AG09319 (cell line): Measurements from ENCODE around the gene RNF144B.

ENCODE experiments used
- DNase-seq: peaks from one replicate; pipeline ENCODE4 v3.0.0-alpha.2; 2010; ENCODE audit warnings: low read depth; ENCODE audit errors: extremely low read depth
- CTCF ChIP-seq: IDR thresholded peaks from 2 replicates; pipeline ENCODE4 v1.5.1; 2011; ENCODE audit warnings: low read depth, mild to moderate bottlenecking, inconsistent platforms, low read length, moderate library complexity

The RNF144B gene

GRCh38 chr6:18441251-18441979 is 54.3 kb downstream of the RNF144B start:
- DNase-seq = no peak
- TF ChIP-seq CTCF = no peak

- TF ChIP-seq CTCF = no peak
Observed at GRCh38 chr6:18444111-18444510, 57.0 kb downstream of the RNF144B start.

DNA sequence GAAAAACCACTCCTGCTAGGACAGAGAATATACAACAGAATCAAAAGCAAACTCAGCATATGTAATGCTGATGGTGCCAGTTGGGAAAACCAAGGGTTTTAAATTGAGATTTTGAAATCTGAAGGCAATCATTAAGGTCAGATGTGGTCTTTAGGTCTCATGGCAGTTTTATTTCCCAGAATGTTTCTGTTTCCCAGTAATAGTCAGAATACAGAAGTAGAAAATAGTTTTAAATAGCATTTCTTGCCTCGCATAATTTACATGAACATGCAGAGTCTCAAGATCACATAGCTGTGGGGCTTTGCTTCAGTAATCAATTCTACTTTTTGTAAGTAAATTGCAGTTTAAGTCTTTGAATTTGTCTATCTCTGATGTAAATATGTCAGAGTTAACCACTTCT is 58.1 kb downstream of the RNF144B start:
- no peak for TF ChIP-seq CTCF
- no peak for DNase-seq

More at GRCh38 chr6:18444111-18444510, 57.0 kb downstream of the RNF144B start:
- peak; percentile 3 for DNase-seq

GRCh38 chr6:18446771-18447170 is 59.6 kb downstream of the RNF144B start:
- no peak for TF ChIP-seq CTCF

DNA sequence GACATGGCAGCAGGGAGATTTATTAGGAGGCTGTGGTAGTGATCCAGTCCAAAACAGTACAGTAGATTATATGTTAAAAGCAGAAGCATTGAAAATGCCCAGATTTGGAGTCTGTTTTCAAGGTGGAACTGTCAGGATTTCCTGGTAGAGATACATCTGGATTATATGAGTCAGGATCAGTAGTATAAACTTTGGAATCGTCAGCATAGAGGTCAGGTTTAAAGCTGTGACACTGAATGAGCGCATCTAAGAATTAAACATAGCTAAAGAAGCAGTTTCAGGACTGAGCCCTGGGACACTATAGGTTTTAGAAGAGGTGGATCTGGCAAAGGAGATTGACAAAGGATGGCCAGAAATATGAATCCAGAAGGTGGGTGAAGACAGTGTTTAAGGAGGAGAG is 60.4 kb downstream of the RNF144B start:
- TF ChIP-seq CTCF = no peak
- DNase-seq = no peak

More at GRCh38 chr6:18446771-18447170, 59.6 kb downstream of the RNF144B start:
- no peak for DNase-seq

GRCh38 chr6:18451756-18452155 is 64.6 kb downstream of the RNF144B start:
- TF ChIP-seq CTCF = no peak
- DNase-seq = peak; percentile 8

DNA sequence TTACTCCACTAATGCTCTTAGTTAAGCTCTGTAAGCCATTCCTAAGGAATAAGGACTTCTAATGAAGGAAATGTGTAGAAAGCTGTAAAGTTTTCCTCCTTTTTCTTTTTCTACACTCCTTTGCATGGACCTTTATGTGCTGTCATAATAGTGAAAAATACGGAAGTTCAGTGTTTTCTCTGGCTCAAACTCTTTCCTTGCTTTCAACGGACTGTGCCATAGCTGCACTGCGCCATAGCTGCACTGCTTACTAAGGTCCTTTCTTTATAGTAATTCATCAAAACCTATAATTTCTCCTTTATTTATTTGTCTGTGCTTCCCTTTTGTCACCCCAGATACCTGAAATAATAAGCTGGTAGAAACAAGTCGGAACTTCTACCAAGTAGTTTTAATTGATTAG is 67.3 kb downstream of the RNF144B start:
- TF ChIP-seq CTCF = no peak
- no peak for DNase-seq
